Stomach (tissue), 4 donors: ENCODE results near the gene PCBP2.

Source experiments
- CTCF ChIP-seq, 7 experiments: fragments of 450-650 bp in 4 of 7; fragments of 200-600 bp in 3 of 7; sonication (generic) in 3 of 7; IDR thresholded peaks; one replicate each; pipeline ENCODE4 v1.5.1; 2016 to 2019; ENCODE audit warnings: antibody characterized with exemption in 7 of 7, control low read depth in 2 of 7, mild to moderate bottlenecking in 1 of 7
- EP300 ChIP-seq: sonication (generic); formaldehyde crosslinking; IDR thresholded peaks from one replicate; pipeline ENCODE4 v1.6.1; 2017; ENCODE audit warnings: antibody characterized with exemption
- POLR2A ChIP-seq, 4 donors: fragments of 450-650 bp; IDR thresholded peaks; one replicate each; pipeline ENCODE4 v1.6.1; 2016; ENCODE audit warnings: antibody characterized with exemption in 4 of 4, control low read depth in 2 of 4, mild to moderate bottlenecking in 1 of 4, moderate library complexity in 1 of 4

- peak in 4 of 7 experiments; percentile 16 to 40 (median 22) for TF ChIP-seq CTCF (IDR thresholded peaks at IDR 0.05)
- TF ChIP-seq POLR2A (IDR thresholded peaks at IDR 0.05), result no peak
- no peak for TF ChIP-seq EP300
Observed at GRCh38 chr12:53452159-53453077, 516 bp downstream of the PCBP2 start.
